ENCODE results near the gene TLL2.

The TLL2 gene

GRCh38 chr10:96346295-96346694 lies 167.4 kb downstream of the TLL2 start:
- DNase-seq = no peak

GRCh38 chr10:96345222-96345621 lies 168.5 kb downstream of the TLL2 start:
- DNase-seq = no peak

GRCh38 chr10:96344178-96344577 lies 169.5 kb downstream of the TLL2 start:
- DNase-seq = no peak

GRCh38 chr10:96342402-96342801 lies 171.3 kb downstream of the TLL2 start:
- DNase-seq = no peak

- DNase-seq = no peak
Observed at GRCh38 chr10:96341219-96342182, 172.2 kb downstream of the TLL2 start.

- peak; percentile 40 for DNase-seq
Observed at GRCh38 chr10:96339956-96340904, 173.5 kb downstream of the TLL2 start.

- DNase-seq = no peak
Observed at GRCh38 chr10:96339383-96339782, 174.3 kb downstream of the TLL2 start.

GRCh38 chr10:96338279-96338925 lies 175.3 kb downstream of the TLL2 start:
- no peak for DNase-seq

GRCh38 chr10:96337106-96337505 lies 176.6 kb downstream of the TLL2 start:
- DNase-seq = no peak

- DNase-seq = peak; percentile 14
Observed at GRCh38 chr10:96334616-96335526, 178.9 kb downstream of the TLL2 start.

GRCh38 chr10:96333101-96333500 lies 180.6 kb downstream of the TLL2 start:
- no peak for DNase-seq

GRCh38 chr10:96327462-96327861 lies 186.3 kb downstream of the TLL2 start:
- DNase-seq = no peak

- no peak for DNase-seq
Observed at GRCh38 chr10:96325719-96326373, 187.9 kb downstream of the TLL2 start.

GRCh38 chr10:96324447-96324846 lies 189.3 kb downstream of the TLL2 start:
- DNase-seq = no peak

- no peak for DNase-seq
Observed at GRCh38 chr10:96322275-96322674, 191.5 kb downstream of the TLL2 start.

- DNase-seq = no peak
Observed at GRCh38 chr10:96321822-96322221, 191.9 kb downstream of the TLL2 start.

GRCh38 chr10:96319754-96320474 lies 193.8 kb downstream of the TLL2 start:
- DNase-seq = no peak

- DNase-seq = no peak
Observed at GRCh38 chr10:96317067-96317833, 196.5 kb downstream of the TLL2 start.
